Measurements from ENCODE around the gene EMX2.

The EMX2 gene

GRCh38 chr10:117544004-117544701 lies 1.6 kb downstream of the EMX2 start:
- Histone ChIP-seq H3K36me3 (ENCODE audit: control insufficient read depth in 2 of 2, insufficient read depth in 2 of 2, low read length in 2 of 2) (no peaks in the 10 kb centered on the region), H3K27me3 (ENCODE audit: control insufficient read depth in 2 of 2, insufficient read depth in 2 of 2, low read length in 2 of 2) (peaks cover 76 to 92% of the 10 kb centered on the region in 2 donors), H3K4me1 (ENCODE audit: control insufficient read depth in 2 of 2, insufficient read depth in 2 of 2, low read length in 2 of 2) (peaks cover 3 to 12% of the 10 kb centered on the region in 2 donors), H3K27ac (ENCODE audit: low read depth in 2 of 2, low read length in 2 of 2) (no peak overlapping the region), H3K9me3 (ENCODE audit: control insufficient read depth in 2 of 2, low read length in 2 of 2) (no peaks in the 10 kb centered on the region), H3K4me3 (ENCODE audit: low read length in 2 of 2) (no peak overlapping the region), H3K9ac (ENCODE audit: low read depth in 1 of 2, low read length in 2 of 2) (no peak overlapping the region)

- Histone ChIP-seq H3K27ac (ENCODE audit: low read depth in 2 of 2, low read length in 2 of 2) (no peak overlapping the region), H3K9me3 (ENCODE audit: control insufficient read depth in 2 of 2, low read length in 2 of 2) (no peaks in the 10 kb centered on the region), H3K4me1 (ENCODE audit: control insufficient read depth in 2 of 2, insufficient read depth in 2 of 2, low read length in 2 of 2) (peaks cover 3 to 12% of the 10 kb centered on the region in 2 donors), H3K36me3 (ENCODE audit: control insufficient read depth in 2 of 2, insufficient read depth in 2 of 2, low read length in 2 of 2) (no peaks in the 10 kb centered on the region), H3K4me3 (ENCODE audit: low read length in 2 of 2) (no peak overlapping the region), H3K27me3 (ENCODE audit: control insufficient read depth in 2 of 2, insufficient read depth in 2 of 2, low read length in 2 of 2) (peaks cover 73 to 92% of the 10 kb centered on the region in 2 donors), H3K9ac (ENCODE audit: low read depth in 1 of 2, low read length in 2 of 2) (no peak overlapping the region)
Observed at GRCh38 chr10:117544711-117545140, 2.2 kb downstream of the EMX2 start.

- H3K4me1 ChIP-seq (ENCODE audit: control insufficient read depth in 2 of 2, insufficient read depth in 2 of 2, low read length in 2 of 2) = peaks cover 3 to 12% of the 10 kb centered on the region in 2 donors
- no peak overlapping the region for H3K4me3 ChIP-seq (ENCODE audit: low read length in 2 of 2)
- no peak overlapping the region for H3K27ac ChIP-seq (ENCODE audit: low read depth in 2 of 2, low read length in 2 of 2)
- no peaks in the 10 kb centered on the region for H3K36me3 ChIP-seq (ENCODE audit: control insufficient read depth in 2 of 2, insufficient read depth in 2 of 2, low read length in 2 of 2)
- H3K9me3 ChIP-seq (ENCODE audit: control insufficient read depth in 2 of 2, low read length in 2 of 2) = no peaks in the 10 kb centered on the region
- no peak overlapping the region for H3K9ac ChIP-seq (ENCODE audit: low read depth in 1 of 2, low read length in 2 of 2)
- H3K27me3 ChIP-seq (ENCODE audit: control insufficient read depth in 2 of 2, insufficient read depth in 2 of 2, low read length in 2 of 2) = peaks cover 68 to 92% of the 10 kb centered on the region in 2 donors
Observed at GRCh38 chr10:117545141-117546019, 2.8 kb downstream of the EMX2 start.

GRCh38 chr10:117546020-117546580 lies 3.6 kb downstream of the EMX2 start:
- Histone ChIP-seq H3K9me3 (ENCODE audit: control insufficient read depth in 2 of 2, low read length in 2 of 2) (no peaks in the 10 kb centered on the region), H3K4me1 (ENCODE audit: control insufficient read depth in 2 of 2, insufficient read depth in 2 of 2, low read length in 2 of 2) (peaks cover 3 to 12% of the 10 kb centered on the region in 2 donors), H3K4me3 (ENCODE audit: low read length in 2 of 2) (no peak overlapping the region), H3K36me3 (ENCODE audit: control insufficient read depth in 2 of 2, insufficient read depth in 2 of 2, low read length in 2 of 2) (no peaks in the 10 kb centered on the region), H3K27ac (ENCODE audit: low read depth in 2 of 2, low read length in 2 of 2) (no peak overlapping the region), H3K9ac (ENCODE audit: low read depth in 1 of 2, low read length in 2 of 2) (no peak overlapping the region), H3K27me3 (ENCODE audit: control insufficient read depth in 2 of 2, insufficient read depth in 2 of 2, low read length in 2 of 2) (peaks cover 66 to 91% of the 10 kb centered on the region in 2 donors)

GRCh38 chr10:117546581-117547015 lies 4.1 kb downstream of the EMX2 start:
- Histone ChIP-seq H3K27me3 (ENCODE audit: control insufficient read depth in 2 of 2, insufficient read depth in 2 of 2, low read length in 2 of 2) (peaks cover 68 to 89% of the 10 kb centered on the region in 2 donors), H3K36me3 (ENCODE audit: control insufficient read depth in 2 of 2, insufficient read depth in 2 of 2, low read length in 2 of 2) (no peaks in the 10 kb centered on the region), H3K9ac (ENCODE audit: low read depth in 1 of 2, low read length in 2 of 2) (no peak overlapping the region), H3K4me1 (ENCODE audit: control insufficient read depth in 2 of 2, insufficient read depth in 2 of 2, low read length in 2 of 2) (peaks cover 3 to 12% of the 10 kb centered on the region in 2 donors), H3K4me3 (ENCODE audit: low read length in 2 of 2) (no peak overlapping the region), H3K27ac (ENCODE audit: low read depth in 2 of 2, low read length in 2 of 2) (no peak overlapping the region), H3K9me3 (ENCODE audit: control insufficient read depth in 2 of 2, low read length in 2 of 2) (no peaks in the 10 kb centered on the region)

- peaks cover 3 to 12% of the 10 kb centered on the region in 2 donors for H3K4me1 ChIP-seq (ENCODE audit: control insufficient read depth in 2 of 2, insufficient read depth in 2 of 2, low read length in 2 of 2)
- H3K4me3 ChIP-seq (ENCODE audit: low read length in 2 of 2) = no peak overlapping the region
- H3K36me3 ChIP-seq (ENCODE audit: control insufficient read depth in 2 of 2, insufficient read depth in 2 of 2, low read length in 2 of 2) = no peaks in the 10 kb centered on the region
- H3K27ac ChIP-seq (ENCODE audit: low read depth in 2 of 2, low read length in 2 of 2) = no peak overlapping the region
- peaks cover 71 to 89% of the 10 kb centered on the region in 2 donors for H3K27me3 ChIP-seq (ENCODE audit: control insufficient read depth in 2 of 2, insufficient read depth in 2 of 2, low read length in 2 of 2)
- no peaks in the 10 kb centered on the region for H3K9me3 ChIP-seq (ENCODE audit: control insufficient read depth in 2 of 2, low read length in 2 of 2)
- H3K9ac ChIP-seq (ENCODE audit: low read depth in 1 of 2, low read length in 2 of 2) = no peak overlapping the region
Observed at GRCh38 chr10:117547016-117547715, 4.6 kb downstream of the EMX2 start.

GRCh38 chr10:117547716-117548668 lies 5.4 kb downstream of the EMX2 start:
- no peak overlapping the region for H3K9ac ChIP-seq (ENCODE audit: low read depth in 1 of 2, low read length in 2 of 2)
- no peak overlapping the region for H3K4me3 ChIP-seq (ENCODE audit: low read length in 2 of 2)
- no peaks in the 10 kb centered on the region for H3K36me3 ChIP-seq (ENCODE audit: control insufficient read depth in 2 of 2, insufficient read depth in 2 of 2, low read length in 2 of 2)
- peaks cover 3 to 12% of the 10 kb centered on the region in 2 donors for H3K4me1 ChIP-seq (ENCODE audit: control insufficient read depth in 2 of 2, insufficient read depth in 2 of 2, low read length in 2 of 2)
- H3K27me3 ChIP-seq (ENCODE audit: control insufficient read depth in 2 of 2, insufficient read depth in 2 of 2, low read length in 2 of 2) = peaks cover 74 to 92% of the 10 kb centered on the region in 2 donors
- H3K27ac ChIP-seq (ENCODE audit: low read depth in 2 of 2, low read length in 2 of 2) = no peak overlapping the region
- H3K9me3 ChIP-seq (ENCODE audit: control insufficient read depth in 2 of 2, low read length in 2 of 2) = no peaks in the 10 kb centered on the region

GRCh38 chr10:117549100-117549585 lies 6.6 kb downstream of the EMX2 start:
- Histone ChIP-seq H3K36me3 (ENCODE audit: control insufficient read depth in 2 of 2, insufficient read depth in 2 of 2, low read length in 2 of 2) (no peaks in the 10 kb centered on the region), H3K27me3 (ENCODE audit: control insufficient read depth in 2 of 2, insufficient read depth in 2 of 2, low read length in 2 of 2) (peaks cover 75 to 95% of the 10 kb centered on the region in 2 donors), H3K27ac (ENCODE audit: low read depth in 2 of 2, low read length in 2 of 2) (no peak overlapping the region), H3K4me3 (ENCODE audit: low read length in 2 of 2) (no peak overlapping the region), H3K9me3 (ENCODE audit: control insufficient read depth in 2 of 2, low read length in 2 of 2) (no peaks in the 10 kb centered on the region), H3K9ac (ENCODE audit: low read depth in 1 of 2, low read length in 2 of 2) (no peak overlapping the region), H3K4me1 (ENCODE audit: control insufficient read depth in 2 of 2, insufficient read depth in 2 of 2, low read length in 2 of 2) (peaks cover 0 to 6% of the 10 kb centered on the region in 2 donors)

- Histone ChIP-seq H3K9ac (ENCODE audit: low read depth in 1 of 2, low read length in 2 of 2) (no peak overlapping the region), H3K9me3 (ENCODE audit: control insufficient read depth in 2 of 2, low read length in 2 of 2) (no peaks in the 10 kb centered on the region), H3K36me3 (ENCODE audit: control insufficient read depth in 2 of 2, insufficient read depth in 2 of 2, low read length in 2 of 2) (no peaks in the 10 kb centered on the region), H3K27me3 (ENCODE audit: control insufficient read depth in 2 of 2, insufficient read depth in 2 of 2, low read length in 2 of 2) (peaks cover 73 to 93% of the 10 kb centered on the region in 2 donors), H3K4me3 (ENCODE audit: low read length in 2 of 2) (no peak overlapping the region), H3K27ac (ENCODE audit: low read depth in 2 of 2, low read length in 2 of 2) (no peak overlapping the region), H3K4me1 (ENCODE audit: control insufficient read depth in 2 of 2, insufficient read depth in 2 of 2, low read length in 2 of 2) (no peaks in the 10 kb centered on the region)
Observed at GRCh38 chr10:117550076-117550475, 7.5 kb downstream of the EMX2 start.

All from mucosa of rectum (tissue), 2 donors.